SHP77 treated with DMSO at 0.1 percent for 48 hours (cell line): ENCODE measurements around the gene PDXDC1.
"Not testable (repeated sequence)": the region's sequence is repeated elsewhere in the genome, so short reads cannot be mapped to it uniquely, and the experiment has no call there.

ENCODE experiments used
- DNase-seq: peaks from one replicate; lab custom pipeline; 2025; lab: John Stamatoyannopoulos, UW

Gene PDXDC1

GRCh38 chr16:15135483-15136360 lies 160.9 kb downstream of the PDXDC1 start:
- not testable (repeated sequence) for DNase-seq

GRCh38 chr16:15137514-15137913 lies 162.7 kb downstream of the PDXDC1 start:
- not testable (repeated sequence) for DNase-seq

- not testable (repeated sequence) for DNase-seq
Measured at GRCh38 chr16:15140444-15141365, 165.9 kb downstream of the PDXDC1 start.

GRCh38 chr16:15141586-15141985 lies 166.8 kb downstream of the PDXDC1 start:
- no peak for DNase-seq

GRCh38 chr16:15142107-15142890 lies 167.5 kb downstream of the PDXDC1 start:
- not testable (repeated sequence) for DNase-seq

- DNase-seq: not testable (repeated sequence)
Measured at GRCh38 chr16:15142891-15143600, 168.2 kb downstream of the PDXDC1 start.

- DNase-seq: not testable (repeated sequence)
Measured at GRCh38 chr16:15143601-15144091, 168.8 kb downstream of the PDXDC1 start.

GRCh38 chr16:15144092-15144631 lies 169.3 kb downstream of the PDXDC1 start:
- DNase-seq: not testable (repeated sequence)

GRCh38 chr16:15144781-15145417 lies 170.1 kb downstream of the PDXDC1 start:
- peak; percentile 24 for DNase-seq

GRCh38 chr16:15145418-15146263 lies 170.8 kb downstream of the PDXDC1 start:
- peak; percentile 43 for DNase-seq

GRCh38 chr16:15146264-15146662 lies 171.4 kb downstream of the PDXDC1 start:
- not testable (repeated sequence) for DNase-seq

GRCh38 chr16:15148831-15149230 lies 174.0 kb downstream of the PDXDC1 start:
- DNase-seq: not testable (repeated sequence)

GRCh38 chr16:15149260-15149659 lies 174.4 kb downstream of the PDXDC1 start:
- not testable (repeated sequence) for DNase-seq

- DNase-seq: not testable (repeated sequence)
Measured at GRCh38 chr16:15154005-15154404, 179.2 kb downstream of the PDXDC1 start.

GRCh38 chr16:15154650-15155562 lies 180.1 kb downstream of the PDXDC1 start:
- peak; percentile 33 for DNase-seq

- DNase-seq: not testable (repeated sequence)
Measured at GRCh38 chr16:15157644-15158043, 182.8 kb downstream of the PDXDC1 start.

- DNase-seq: not testable (repeated sequence)
Measured at GRCh38 chr16:15159671-15160070, 184.8 kb downstream of the PDXDC1 start.

GRCh38 chr16:15160571-15160970 lies 185.7 kb downstream of the PDXDC1 start:
- not testable (repeated sequence) for DNase-seq
